PFSK-1 (cell line): ENCODE measurements around the gene SLC2A8.

ENCODE experiments used
- FOXP2 ChIP-seq: optimal IDR thresholded peaks from 2 replicates; pipeline ENCODE3; 2011; ENCODE audit warnings: borderline replicate concordance, control low read depth, inconsistent platforms; ENCODE audit not compliant: insufficient read depth; ENCODE audit errors: extremely low read length, extremely low read depth
- POLR2AphosphoS5 ChIP-seq: IDR thresholded peaks from 2 replicates; pipeline ENCODE4 v1.6.1; 2012; ENCODE audit warnings: low read depth, mild to moderate bottlenecking, control low read depth, low read length, moderate library complexity
- SIN3A ChIP-seq: IDR thresholded peaks from 2 replicates; pipeline ENCODE4 v1.6.1; 2012; ENCODE audit warnings: mild to moderate bottlenecking, low read length, moderate library complexity, borderline replicate concordance; ENCODE audit not compliant: insufficient read depth
- TAF1 ChIP-seq: IDR thresholded peaks from 2 replicates; pipeline ENCODE4 v1.6.1; 2012; ENCODE audit warnings: low read length, control low read depth, borderline replicate concordance; ENCODE audit not compliant: insufficient read depth
- TF ChIP-seq, protein P1 (sequence below), 2 experiments: IDR thresholded peaks; 2 replicates each; pipeline versions ENCODE4 v1.6.1 to v1.8.0; 2011 to 2012; ENCODE audit warnings: low read depth in 2 of 2, low read length in 2 of 2, control low read depth in 1 of 2, inconsistent platforms in 1 of 2, mild to moderate bottlenecking in 1 of 2, moderate library complexity in 1 of 2; ENCODE audit not compliant: insufficient read depth in 1 of 2

Gene SLC2A8

DNA sequence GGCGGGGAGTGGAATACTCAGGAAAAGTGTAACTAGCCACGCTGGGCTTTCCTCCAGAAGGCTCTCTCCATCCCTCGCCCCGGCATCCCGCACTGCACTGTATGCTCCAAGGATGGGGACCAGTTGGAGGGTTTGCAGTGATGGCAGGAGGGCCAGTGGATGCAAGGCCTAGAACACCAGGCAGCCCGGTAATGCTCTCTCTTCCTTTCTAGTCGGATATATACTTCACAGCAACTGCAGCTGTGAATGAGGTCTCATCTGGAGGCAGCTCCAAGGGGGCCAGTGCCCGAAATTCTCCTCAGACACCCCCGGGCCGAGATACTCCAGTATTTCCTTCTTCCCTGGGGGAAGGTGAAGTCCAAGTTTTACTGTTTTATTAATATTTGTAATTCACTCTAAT lies 10.0 kb upstream of the SLC2A8 start:
- TF ChIP-seq POLR2AphosphoS5 (no peak), TAF1 (no peak), SIN3A (no peak), FOXP2 (no peak)
- TF ChIP-seq, protein P1, sequence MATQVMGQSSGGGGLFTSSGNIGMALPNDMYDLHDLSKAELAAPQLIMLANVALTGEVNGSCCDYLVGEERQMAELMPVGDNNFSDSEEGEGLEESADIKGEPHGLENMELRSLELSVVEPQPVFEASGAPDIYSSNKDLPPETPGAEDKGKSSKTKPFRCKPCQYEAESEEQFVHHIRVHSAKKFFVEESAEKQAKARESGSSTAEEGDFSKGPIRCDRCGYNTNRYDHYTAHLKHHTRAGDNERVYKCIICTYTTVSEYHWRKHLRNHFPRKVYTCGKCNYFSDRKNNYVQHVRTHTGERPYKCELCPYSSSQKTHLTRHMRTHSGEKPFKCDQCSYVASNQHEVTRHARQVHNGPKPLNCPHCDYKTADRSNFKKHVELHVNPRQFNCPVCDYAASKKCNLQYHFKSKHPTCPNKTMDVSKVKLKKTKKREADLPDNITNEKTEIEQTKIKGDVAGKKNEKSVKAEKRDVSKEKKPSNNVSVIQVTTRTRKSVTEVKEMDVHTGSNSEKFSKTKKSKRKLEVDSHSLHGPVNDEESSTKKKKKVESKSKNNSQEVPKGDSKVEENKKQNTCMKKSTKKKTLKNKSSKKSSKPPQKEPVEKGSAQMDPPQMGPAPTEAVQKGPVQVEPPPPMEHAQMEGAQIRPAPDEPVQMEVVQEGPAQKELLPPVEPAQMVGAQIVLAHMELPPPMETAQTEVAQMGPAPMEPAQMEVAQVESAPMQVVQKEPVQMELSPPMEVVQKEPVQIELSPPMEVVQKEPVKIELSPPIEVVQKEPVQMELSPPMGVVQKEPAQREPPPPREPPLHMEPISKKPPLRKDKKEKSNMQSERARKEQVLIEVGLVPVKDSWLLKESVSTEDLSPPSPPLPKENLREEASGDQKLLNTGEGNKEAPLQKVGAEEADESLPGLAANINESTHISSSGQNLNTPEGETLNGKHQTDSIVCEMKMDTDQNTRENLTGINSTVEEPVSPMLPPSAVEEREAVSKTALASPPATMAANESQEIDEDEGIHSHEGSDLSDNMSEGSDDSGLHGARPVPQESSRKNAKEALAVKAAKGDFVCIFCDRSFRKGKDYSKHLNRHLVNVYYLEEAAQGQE (IDR thresholded peaks at IDR 0.05; ENCODE audit: insufficient read depth in 1 of 2, low read depth in 2 of 2, low read length in 2 of 2) = no peak

DNA sequence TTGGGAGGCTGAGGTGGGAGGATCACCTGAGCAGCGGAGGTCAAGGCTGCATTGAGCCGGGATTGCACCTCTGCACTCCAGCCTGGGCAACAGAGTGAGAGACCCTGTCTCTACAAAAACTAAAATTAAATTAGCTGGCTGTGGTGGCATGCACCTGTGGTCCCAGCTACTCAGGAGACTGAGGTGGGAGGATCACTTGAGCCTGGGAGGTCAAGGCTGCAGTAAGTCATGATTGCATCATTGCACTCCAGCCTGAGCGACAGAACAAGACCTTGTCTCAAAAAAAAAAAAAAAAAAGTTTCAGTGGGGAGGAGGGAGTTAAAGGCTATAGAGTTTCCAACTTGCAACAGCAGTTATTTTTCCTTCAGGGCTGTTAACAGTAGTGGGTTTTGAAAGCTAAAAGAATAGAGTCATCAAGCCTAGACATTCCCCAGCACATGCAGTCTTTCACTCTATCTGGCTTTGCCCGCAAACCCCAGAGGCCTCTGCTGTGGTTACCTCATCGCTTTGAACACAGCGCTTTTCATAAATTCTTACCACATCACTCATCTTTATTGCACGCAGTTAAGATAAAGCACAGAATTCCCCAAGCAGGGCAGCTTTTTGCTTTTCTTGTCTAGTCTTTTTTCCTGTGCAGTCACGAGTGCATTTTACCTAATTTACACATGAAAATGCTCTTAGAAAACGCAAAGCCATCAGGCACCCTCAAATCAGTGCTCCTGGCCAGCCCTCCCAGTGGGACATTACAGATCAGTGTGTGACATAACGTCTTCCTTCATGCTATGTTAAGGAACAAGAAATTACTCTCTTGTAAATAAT lies 8.7 kb upstream of the SLC2A8 start:
- no peak for TF ChIP-seq FOXP2
- no peak for TF ChIP-seq TAF1
- TF ChIP-seq SIN3A = no peak
- TF ChIP-seq, protein P1 (IDR thresholded peaks at IDR 0.05; ENCODE audit: insufficient read depth in 1 of 2, low read depth in 2 of 2, low read length in 2 of 2) = no peak
- TF ChIP-seq POLR2AphosphoS5 = no peak

DNA sequence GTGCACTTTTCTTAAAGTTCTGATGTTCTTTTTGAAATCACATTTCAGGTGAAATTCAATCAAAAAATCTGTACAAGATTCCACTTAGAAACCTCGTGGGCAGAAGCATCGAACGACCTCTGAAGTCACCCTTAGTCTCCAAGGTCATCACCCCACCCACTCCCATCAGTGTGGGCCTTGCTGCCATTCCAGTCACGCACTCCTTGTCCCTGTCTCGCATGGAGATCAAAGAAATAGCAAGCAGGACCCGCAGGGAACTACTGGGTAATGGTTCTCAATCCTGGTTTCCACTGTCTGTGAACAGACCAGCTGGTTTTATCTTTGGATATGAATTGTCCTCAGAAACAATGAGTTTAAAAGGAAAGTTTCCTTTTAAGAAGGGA lies 8.1 kb upstream of the SLC2A8 start:
- TF ChIP-seq SIN3A = no peak
- TF ChIP-seq, protein P1 (IDR thresholded peaks at IDR 0.05; ENCODE audit: insufficient read depth in 1 of 2, low read depth in 2 of 2, low read length in 2 of 2) = no peak
- no peak for TF ChIP-seq FOXP2

DNA sequence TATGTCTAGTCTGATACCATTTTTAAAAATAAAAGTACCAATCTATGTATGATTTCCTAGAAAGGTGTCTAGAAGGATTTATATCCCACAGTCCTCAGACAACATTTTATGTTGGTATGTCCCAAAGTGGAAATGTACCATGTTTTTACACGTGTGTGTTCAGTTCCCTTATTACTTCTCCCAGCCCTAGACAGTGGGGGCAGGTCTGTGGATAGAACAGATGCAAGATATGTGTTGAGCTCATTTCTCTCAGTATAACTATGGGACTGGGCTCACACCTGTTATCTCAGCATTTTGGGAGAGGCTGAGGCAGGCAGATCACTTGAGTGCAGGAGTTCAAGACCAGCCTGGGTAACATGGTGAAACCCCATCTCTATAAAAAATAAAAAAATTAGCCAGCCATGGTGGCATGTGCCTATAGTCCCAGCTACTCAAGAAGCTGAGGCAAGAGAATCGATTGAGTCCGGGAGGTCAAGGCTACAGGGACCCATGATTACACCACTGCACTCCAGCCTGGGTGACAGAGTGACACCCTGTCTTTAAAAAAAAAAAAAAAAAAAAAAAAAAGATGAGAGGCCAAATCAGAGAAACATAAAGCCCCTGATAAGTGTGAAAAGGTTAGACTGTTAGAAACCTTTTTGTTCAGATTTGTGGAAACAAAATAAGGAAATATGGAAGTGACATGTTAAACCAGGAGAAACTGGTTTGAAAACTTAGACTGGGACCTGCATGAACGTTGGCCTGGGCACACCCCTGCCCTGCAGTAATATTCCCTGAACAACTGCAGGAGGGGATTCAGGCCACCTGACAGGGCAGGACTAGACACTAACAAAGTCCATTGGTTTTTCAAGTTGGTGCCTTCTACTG lies 7.4 kb upstream of the SLC2A8 start:
- TF ChIP-seq FOXP2 = no peak
- no peak for TF ChIP-seq TAF1
- TF ChIP-seq, protein P1 (IDR thresholded peaks at IDR 0.05; ENCODE audit: insufficient read depth in 1 of 2, low read depth in 2 of 2, low read length in 2 of 2) = no peak
- no peak for TF ChIP-seq POLR2AphosphoS5
- TF ChIP-seq SIN3A = no peak

DNA sequence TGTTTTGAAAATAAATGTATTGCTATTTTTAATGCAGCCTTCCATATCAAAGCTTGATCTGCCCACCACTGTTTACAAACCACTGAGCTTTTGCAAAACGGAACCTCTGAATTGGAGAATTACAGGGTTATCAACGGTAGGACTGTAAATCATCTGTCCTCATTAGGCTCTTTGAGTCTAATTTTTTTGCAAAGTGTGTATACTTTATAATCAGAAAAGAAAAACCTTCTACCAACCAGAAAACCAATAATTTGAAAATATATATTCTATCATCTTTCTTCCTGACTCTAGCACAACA lies 6.8 kb upstream of the SLC2A8 start:
- TF ChIP-seq, protein P1 (IDR thresholded peaks at IDR 0.05; ENCODE audit: insufficient read depth in 1 of 2, low read depth in 2 of 2, low read length in 2 of 2) = no peak
- TF ChIP-seq FOXP2 = no peak
- no peak for TF ChIP-seq TAF1
- no peak for TF ChIP-seq POLR2AphosphoS5
- no peak for TF ChIP-seq SIN3A
